Lung (tissue), 12 donors: Measurements from ENCODE around the gene KIAA1191. TPM values are rescaled to one million over a fixed set of nuclear protein-coding genes. Genes with fewer than 3 reads are reported as not detected.

Experiments used
- ATAC-seq: fragments of 200-7000 bp; cut with Tn5 transposase; one replicate; pipeline ENCODE4 v1.9.1; 2020; ENCODE audit warnings: moderate number of reproducible peaks; ENCODE audit not compliant: insufficient read depth, low FRiP score
- DNase-seq, 3 donors: peaks; one replicate each; pipeline ENCODE4 v3.0.0-alpha.2; 2013 to 2017
- H3K27ac ChIP-seq, 2 donors: one replicate each; pipeline ENCODE4 v1.5.1; 2013; ENCODE audit warnings: mild to moderate bottlenecking in 2 of 2, moderate library complexity in 2 of 2, control low read depth in 1 of 2, inconsistent platforms in 1 of 2, low read depth in 1 of 2, low read length in 1 of 2
- H3K27me3 ChIP-seq, 3 donors: one replicate each; pipeline ENCODE4 v1.5.1; 2013; ENCODE audit warnings: low read length in 2 of 3; ENCODE audit not compliant: control insufficient read depth in 3 of 3, insufficient read depth in 3 of 3
- H3K36me3 ChIP-seq, 4 donors: one replicate each; pipeline ENCODE4 v1.5.1; 2013; ENCODE audit warnings: low read length in 4 of 4, mild to moderate bottlenecking in 1 of 4, moderate library complexity in 1 of 4; ENCODE audit not compliant: control insufficient read depth in 4 of 4, insufficient read depth in 4 of 4
- H3K4me1 ChIP-seq, 5 donors: one replicate each; pipeline ENCODE4 v1.5.1; 2013; ENCODE audit warnings: low read length in 5 of 5, mild to moderate bottlenecking in 2 of 5, moderate library complexity in 1 of 5; ENCODE audit not compliant: control insufficient read depth in 5 of 5, insufficient read depth in 5 of 5
- H3K4me3 ChIP-seq: one replicate; pipeline ENCODE4 v1.5.1; 2013; ENCODE audit warnings: mild to moderate bottlenecking, control low read depth, moderate library complexity
- H3K9ac ChIP-seq, 2 donors: one replicate each; pipeline ENCODE4 v1.5.1; 2013; ENCODE audit warnings: low read length in 2 of 2, control low read depth in 1 of 2; ENCODE audit not compliant: insufficient read depth in 1 of 2
- H3K9me3 ChIP-seq, 4 donors: one replicate each; pipeline ENCODE4 v1.5.1; 2013; ENCODE audit warnings: low read length in 3 of 4, mild to moderate bottlenecking in 1 of 4, moderate library complexity in 1 of 4; ENCODE audit not compliant: control insufficient read depth in 4 of 4, insufficient read depth in 3 of 4
- WGBS, 2 donors: extraction: QIAGEN DNeasy Blood & Tissue Kit; methylation state at CpG; one replicate each; pipeline ENCODE4 v1.1.7; 2013; 5-methylcytosine and 5-hydroxymethylcytosine counted together
- polyA plus RNA-seq, 2 donors: library from polyadenylated mRNA; stranded (reverse); fragments of 200-250 nt; gene quantifications; one replicate each; pipeline ENCODE4 v1.2.1, GENCODE V29; 2013
- total RNA-seq, 2 donors: library from RNA; depleted of rRNA in 1 of 2; stranded (reverse); fragments of >200 nt in 1 of 2; gene quantifications; one replicate each; pipeline ENCODE4 v1.2.1, GENCODE V29; 2014 to 2021
- TF ChIP-seq, protein P1 (sequence below): IDR thresholded peaks from 2 replicates; pipeline ENCODE4 v1.5.1; 2012; ENCODE audit warnings: mild to moderate bottlenecking; ENCODE audit errors: control extremely low read depth, extremely low read depth
- donor health status: control.
- donor health status: control.
- donor health status: Bipolar disorder and iron deficiency.
- donor health status: healthy.
- donor health status: DM: yes; HTN: yes; CAD: no.

KIAA1191 gene
- total and polyA plus RNA-seq, 4 donors = 41.0 to 78.1 (median 61.8) TPM

DNA sequence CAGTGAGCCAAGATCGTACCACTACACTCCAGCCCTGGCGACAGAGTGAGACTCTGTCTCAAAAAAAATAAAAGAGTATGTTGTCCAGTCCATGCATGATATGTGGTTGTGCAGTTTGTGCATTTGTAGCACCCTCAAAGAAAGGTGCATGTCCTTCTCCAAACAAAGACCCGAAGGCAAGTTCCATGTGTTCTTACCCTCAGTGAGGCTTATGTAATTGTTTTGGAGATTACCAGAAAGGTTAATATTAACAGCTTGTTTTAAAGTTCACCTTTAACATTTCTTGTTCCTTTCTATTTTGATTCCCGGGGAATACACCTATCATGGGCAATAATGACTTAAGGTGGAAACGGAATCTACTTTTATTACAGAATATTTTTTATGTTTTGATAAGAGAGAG lies 22.3 kb downstream of the KIAA1191 start:
- DNase-seq (no peak), ATAC-seq (no peak)
- no peak overlapping the region for H3K4me3 ChIP-seq
- no peaks in the 10 kb centered on the region for H3K4me1 ChIP-seq
- no peaks in the 10 kb centered on the region for H3K27me3 ChIP-seq
- 92 to 96% methylated on average over 5 of the region's 5 CpGs for WGBS, 2 donors
- no peak overlapping the region for H3K9ac ChIP-seq
- H3K27ac ChIP-seq = no peak overlapping the region
- TF ChIP-seq, protein P1, sequence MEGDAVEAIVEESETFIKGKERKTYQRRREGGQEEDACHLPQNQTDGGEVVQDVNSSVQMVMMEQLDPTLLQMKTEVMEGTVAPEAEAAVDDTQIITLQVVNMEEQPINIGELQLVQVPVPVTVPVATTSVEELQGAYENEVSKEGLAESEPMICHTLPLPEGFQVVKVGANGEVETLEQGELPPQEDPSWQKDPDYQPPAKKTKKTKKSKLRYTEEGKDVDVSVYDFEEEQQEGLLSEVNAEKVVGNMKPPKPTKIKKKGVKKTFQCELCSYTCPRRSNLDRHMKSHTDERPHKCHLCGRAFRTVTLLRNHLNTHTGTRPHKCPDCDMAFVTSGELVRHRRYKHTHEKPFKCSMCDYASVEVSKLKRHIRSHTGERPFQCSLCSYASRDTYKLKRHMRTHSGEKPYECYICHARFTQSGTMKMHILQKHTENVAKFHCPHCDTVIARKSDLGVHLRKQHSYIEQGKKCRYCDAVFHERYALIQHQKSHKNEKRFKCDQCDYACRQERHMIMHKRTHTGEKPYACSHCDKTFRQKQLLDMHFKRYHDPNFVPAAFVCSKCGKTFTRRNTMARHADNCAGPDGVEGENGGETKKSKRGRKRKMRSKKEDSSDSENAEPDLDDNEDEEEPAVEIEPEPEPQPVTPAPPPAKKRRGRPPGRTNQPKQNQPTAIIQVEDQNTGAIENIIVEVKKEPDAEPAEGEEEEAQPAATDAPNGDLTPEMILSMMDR = no peak
- peaks cover 4 to 29% (median 20%) of the 10 kb centered on the region in 4 donors for H3K36me3 ChIP-seq
- H3K9me3 ChIP-seq = no peaks in the 10 kb centered on the region

DNA sequence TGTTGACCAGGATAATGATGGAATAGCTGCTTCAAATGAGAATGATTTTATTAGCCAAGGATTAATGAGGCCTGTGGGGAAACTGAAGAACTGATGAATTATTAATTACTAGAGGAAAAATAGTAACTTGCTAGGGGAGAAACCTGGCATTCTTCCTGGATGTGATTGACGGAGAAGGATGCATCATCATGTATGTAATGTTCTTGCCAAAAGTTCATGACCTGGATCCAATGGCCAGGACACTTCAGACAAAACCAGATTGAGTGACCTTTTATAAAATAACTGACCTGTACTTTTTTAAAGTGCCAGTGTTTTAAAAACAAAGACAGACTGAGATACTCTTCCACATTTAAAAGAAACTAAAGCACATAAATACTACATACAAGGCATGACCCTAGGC lies 23.7 kb downstream of the KIAA1191 start:
- H3K36me3 ChIP-seq = peaks cover 4 to 31% (median 22%) of the 10 kb centered on the region in 4 donors
- DNase-seq (no peak), ATAC-seq (no peak)
- TF ChIP-seq, protein P1 = no peak
- 73 to 91% methylated on average over 1 of the region's 1 CpG for WGBS, 2 donors
- no peaks in the 10 kb centered on the region for H3K27me3 ChIP-seq
- H3K27ac ChIP-seq = no peak overlapping the region
- H3K9me3 ChIP-seq = no peaks in the 10 kb centered on the region
- H3K4me1 ChIP-seq = no peaks in the 10 kb centered on the region
- H3K4me3 ChIP-seq = no peak overlapping the region
- H3K9ac ChIP-seq = no peak overlapping the region

DNA sequence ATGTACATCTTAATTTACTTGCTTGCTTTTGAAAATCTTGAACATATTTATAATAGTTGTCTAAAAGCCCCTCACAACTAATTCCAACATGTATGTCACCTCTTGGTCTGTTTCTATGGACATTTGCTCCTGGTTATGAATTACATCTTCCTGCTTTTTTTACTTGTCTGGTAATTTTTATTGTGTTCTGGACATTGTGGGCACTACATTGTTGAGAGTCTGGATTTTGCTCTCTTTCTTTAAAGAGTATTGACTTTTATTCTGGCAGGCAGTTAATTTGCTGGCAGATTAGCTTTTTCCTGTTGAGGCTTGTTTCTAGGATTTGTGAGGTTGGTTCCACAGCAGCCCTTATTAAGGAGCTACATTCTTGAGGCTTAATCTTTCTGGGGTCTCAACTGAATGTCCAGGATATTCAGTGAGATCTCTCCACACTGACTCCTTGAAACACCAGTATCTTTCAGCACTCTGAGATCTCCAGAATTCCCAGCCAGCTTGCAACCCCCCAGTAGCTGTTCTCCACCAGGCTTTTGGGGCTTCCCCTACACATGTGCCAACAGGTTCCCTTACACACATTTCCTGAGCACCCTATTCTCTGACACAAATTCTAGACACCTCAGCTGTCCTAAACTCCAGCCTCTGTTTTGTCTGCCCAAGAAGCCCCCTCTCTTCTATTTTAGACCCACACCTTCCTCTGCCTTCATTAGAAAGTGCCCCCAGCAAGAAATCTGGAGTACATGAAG lies 27.4 kb downstream of the KIAA1191 start:
- H3K27ac ChIP-seq = no peak overlapping the region
- no peak for DNase-seq
- H3K36me3 ChIP-seq = peaks cover 4 to 24% (median 15%) of the 10 kb centered on the region in 4 donors
- TF ChIP-seq, protein P1 = no peak
- H3K27me3 ChIP-seq = no peaks in the 10 kb centered on the region
- no peak overlapping the region for H3K4me3 ChIP-seq
- peaks cover 0 to 2% (median 0%) of the 10 kb centered on the region in 4 donors for H3K9me3 ChIP-seq
- H3K4me1 ChIP-seq = no peaks in the 10 kb centered on the region
- ATAC-seq = no peak
- H3K9ac ChIP-seq = no peak overlapping the region

DNA sequence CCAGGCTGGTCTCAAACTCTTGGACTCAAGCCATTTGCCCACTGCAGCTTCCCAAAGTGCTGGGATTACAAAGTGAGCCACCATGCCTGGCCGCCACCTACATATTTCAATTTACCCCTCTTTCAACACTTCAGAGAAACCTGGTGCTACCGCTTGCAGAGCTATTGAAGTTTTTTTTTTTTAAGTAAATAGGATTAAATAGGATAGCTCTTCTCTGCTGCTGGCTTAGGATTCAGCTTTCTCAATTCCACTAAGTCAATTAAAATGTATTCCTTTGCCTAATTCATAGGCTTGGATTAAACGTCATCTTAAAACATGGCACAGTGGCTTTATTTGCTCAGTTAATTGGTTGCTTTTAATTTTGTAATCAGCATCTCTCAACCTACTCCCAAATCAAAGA lies 41.0 kb downstream of the KIAA1191 start:
- no peaks in the 10 kb centered on the region for H3K27me3 ChIP-seq
- H3K4me1 ChIP-seq = no peaks in the 10 kb centered on the region
- H3K27ac ChIP-seq = no peak overlapping the region
- TF ChIP-seq, protein P1 = no peak
- DNase-seq = no peak
- no peak overlapping the region for H3K4me3 ChIP-seq
- 95 to 97% methylated on average over 3 of the region's 3 CpGs for WGBS, 2 donors
- no peaks in the 10 kb centered on the region for H3K9me3 ChIP-seq
- no peak for ATAC-seq
- no peak overlapping the region for H3K9ac ChIP-seq
- H3K36me3 ChIP-seq = peaks cover 9 to 23% (median 17%) of the 10 kb centered on the region in 4 donors
